Stimulated activated memory B cell treated with anti-CD40 and anti-IgM and Interleukin-4, amounts not matched to agents 10 μg/mL and 1 μg/mL and 100 μg/mL, for 72 hours (primary cell): ENCODE results near the gene SERINC2.
"Not testable (repeated sequence)": the region's sequence is repeated elsewhere in the genome, so short reads cannot be mapped to it uniquely, and the experiment has no call there.

Experiments
- ATAC-seq: fragments of 150-1000 bp; cut with Tn5 transposase; 2 replicates; pipeline ENCODE4 v1.10.0; 2021
- H3K27ac Mint-ChIP-seq: one replicate; pipeline ENCODE4 v1.8.0; 2022; ENCODE audit warnings: mild to moderate bottlenecking, mixed read lengths
- H3K27me3 Mint-ChIP-seq: one replicate; pipeline ENCODE4 v1.8.0; 2022; ENCODE audit warnings: mixed read lengths
- H3K36me3 Mint-ChIP-seq: one replicate; pipeline ENCODE4 v1.8.0; 2022; ENCODE audit warnings: mixed read lengths
- H3K4me1 Mint-ChIP-seq: one replicate; pipeline ENCODE4 v1.8.0; 2022; ENCODE audit warnings: mixed read lengths
- H3K4me3 Mint-ChIP-seq: one replicate; pipeline ENCODE4 v1.8.0; 2022; ENCODE audit warnings: mild to moderate bottlenecking, moderate library complexity, mixed read lengths
- H3K9me3 Mint-ChIP-seq: one replicate; pipeline ENCODE4 v1.8.0; 2022; ENCODE audit warnings: mixed read lengths

The SERINC2 gene

GRCh38 chr1:31377364-31377863 is 35.6 kb upstream of the SERINC2 start:
- no peak overlapping the region for H3K27ac Mint-ChIP-seq
- no peaks in the 10 kb centered on the region for H3K36me3 Mint-ChIP-seq
- no peak for ATAC-seq
- H3K4me1 Mint-ChIP-seq = peaks cover 17% of the 10 kb centered on the region
- no peaks in the 10 kb centered on the region for H3K9me3 Mint-ChIP-seq
- peaks cover 72% of the 10 kb centered on the region for H3K27me3 Mint-ChIP-seq
- H3K4me3 Mint-ChIP-seq = no peak overlapping the region

- no peak for ATAC-seq
- Mint-ChIP-seq H3K4me3 (no peak overlapping the region), H3K9me3 (no peaks in the 10 kb centered on the region), H3K27ac (no peak overlapping the region), H3K36me3 (no peaks in the 10 kb centered on the region), H3K4me1 (peaks cover 11% of the 10 kb centered on the region), H3K27me3 (peaks cover 71% of the 10 kb centered on the region)
Measured at GRCh38 chr1:31378001-31378400, 35.0 kb upstream of the SERINC2 start.

DNA sequence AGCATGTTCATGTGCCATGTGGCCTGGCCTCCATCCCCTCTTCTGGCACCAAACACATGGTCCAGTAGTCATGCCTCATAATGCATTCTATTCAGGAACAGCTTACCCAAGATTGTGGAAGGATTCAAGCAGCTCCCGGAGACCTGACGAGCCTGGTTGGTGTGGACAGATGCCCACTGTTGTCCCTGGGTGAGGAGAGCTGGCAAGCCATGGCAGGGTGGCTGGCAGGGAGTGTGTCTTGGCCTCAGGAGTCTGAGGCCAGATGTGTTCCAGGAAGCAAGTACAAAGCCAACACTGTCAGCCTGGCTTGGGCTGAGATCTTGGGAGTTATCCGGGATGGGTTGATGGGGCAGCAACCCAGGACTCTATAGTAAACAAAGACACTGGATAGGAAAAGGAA is 32.8 kb upstream of the SERINC2 start:
- Mint-ChIP-seq H3K36me3 (no peaks in the 10 kb centered on the region), H3K4me1 (no peaks in the 10 kb centered on the region), H3K27me3 (peaks cover 70% of the 10 kb centered on the region), H3K4me3 (no peak overlapping the region), H3K27ac (no peak overlapping the region), H3K9me3 (no peaks in the 10 kb centered on the region)
- ATAC-seq = no peak

DNA sequence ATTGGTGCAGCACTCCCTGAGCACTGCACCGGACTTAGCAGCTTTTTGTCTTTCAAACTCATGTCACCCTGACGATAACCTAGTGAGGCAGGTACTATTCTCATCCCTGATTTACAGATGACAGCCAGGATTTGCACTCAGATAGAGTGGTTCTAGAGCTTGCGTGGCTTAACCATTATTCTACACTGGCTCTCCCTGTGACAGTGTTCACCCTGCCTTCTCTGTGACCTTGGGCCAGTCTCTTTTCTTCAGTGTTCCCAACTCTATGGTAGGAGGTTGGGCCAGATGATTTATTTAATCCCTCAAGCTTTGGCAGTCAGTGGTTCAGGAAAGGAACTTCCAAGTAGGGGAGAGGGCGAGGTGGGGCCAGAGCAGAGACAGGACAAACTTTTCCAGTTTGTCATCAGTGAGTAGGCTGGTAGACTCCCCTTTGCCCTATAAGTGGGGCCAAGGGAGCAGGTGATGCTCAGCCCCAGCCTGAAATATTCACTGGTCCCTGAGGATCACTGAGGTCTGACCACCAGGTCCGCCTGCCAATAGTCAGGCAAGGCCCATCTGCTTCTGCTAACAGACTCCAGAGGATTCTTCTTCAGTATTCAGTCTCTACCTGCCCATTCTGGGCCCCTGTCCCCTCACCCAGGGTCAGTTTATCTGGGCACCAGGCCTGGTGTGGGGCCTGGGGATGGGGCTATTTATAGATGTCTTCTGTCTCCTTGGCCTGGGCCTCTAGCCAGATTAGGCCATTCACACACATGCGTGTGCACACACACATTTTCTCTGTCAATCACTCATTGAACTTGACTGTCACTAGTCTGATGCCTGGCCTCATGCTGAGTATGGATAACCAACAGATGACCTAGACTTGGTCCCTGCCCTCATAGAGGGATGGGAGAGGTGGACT is 31.4 kb upstream of the SERINC2 start:
- Mint-ChIP-seq H3K4me3 (no peak overlapping the region), H3K9me3 (no peaks in the 10 kb centered on the region), H3K36me3 (no peaks in the 10 kb centered on the region), H3K4me1 (no peaks in the 10 kb centered on the region), H3K27ac (no peak overlapping the region), H3K27me3 (peaks cover 76% of the 10 kb centered on the region)
- ATAC-seq = no peak

- Mint-ChIP-seq H3K36me3 (no peaks in the 10 kb centered on the region), H3K27me3 (peaks cover 81% of the 10 kb centered on the region), H3K27ac (no peak overlapping the region), H3K9me3 (no peaks in the 10 kb centered on the region), H3K4me1 (no peaks in the 10 kb centered on the region), H3K4me3 (no peak overlapping the region)
- no peak for ATAC-seq
Measured at GRCh38 chr1:31382379-31382989, 30.5 kb upstream of the SERINC2 start.

- no peaks in the 10 kb centered on the region for H3K9me3 Mint-ChIP-seq
Measured at GRCh38 chr1:31383967-31384366, 29.0 kb upstream of the SERINC2 start.

DNA sequence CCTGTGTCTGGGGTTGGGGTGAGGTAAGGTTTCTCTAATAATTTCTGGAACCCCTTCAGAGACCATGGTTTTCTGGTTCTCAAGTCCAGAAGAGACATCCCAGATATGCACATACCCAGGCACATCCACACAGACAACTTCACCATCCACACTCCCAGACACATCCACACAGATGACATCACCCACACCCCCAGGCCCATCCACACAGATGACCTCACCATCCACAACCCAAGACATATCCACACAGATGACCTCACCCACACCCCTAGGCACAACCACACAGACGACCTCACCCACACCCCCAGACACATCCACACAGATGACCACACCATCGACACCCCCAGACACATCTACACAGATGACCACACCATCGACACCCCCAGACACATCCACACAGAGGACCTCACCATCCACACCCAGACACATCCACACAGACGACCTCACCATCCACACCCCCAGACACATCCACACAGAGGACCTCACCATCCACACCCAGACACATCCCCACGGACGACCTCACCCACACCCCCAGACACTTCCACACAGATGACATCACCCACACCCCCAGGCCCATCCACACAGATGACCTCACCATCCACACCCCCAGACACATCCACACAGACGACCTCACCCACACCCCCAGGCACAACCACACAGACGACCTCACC is 26.3 kb upstream of the SERINC2 start:
- peaks cover 52% of the 10 kb centered on the region for H3K27me3 Mint-ChIP-seq
- H3K4me1 Mint-ChIP-seq, H3K27ac Mint-ChIP-seq, H3K9me3 Mint-ChIP-seq, H3K36me3 Mint-ChIP-seq, H3K4me3 Mint-ChIP-seq, ATAC-seq: not testable (repeated sequence)

More at GRCh38 chr1:31383967-31384366, 29.0 kb upstream of the SERINC2 start:
- H3K36me3 Mint-ChIP-seq = no peaks in the 10 kb centered on the region
- no peak for ATAC-seq
- H3K4me3 Mint-ChIP-seq = no peak overlapping the region
- H3K27ac Mint-ChIP-seq = no peak overlapping the region
- H3K27me3 Mint-ChIP-seq = peaks cover 77% of the 10 kb centered on the region
- H3K4me1 Mint-ChIP-seq = no peaks in the 10 kb centered on the region

DNA sequence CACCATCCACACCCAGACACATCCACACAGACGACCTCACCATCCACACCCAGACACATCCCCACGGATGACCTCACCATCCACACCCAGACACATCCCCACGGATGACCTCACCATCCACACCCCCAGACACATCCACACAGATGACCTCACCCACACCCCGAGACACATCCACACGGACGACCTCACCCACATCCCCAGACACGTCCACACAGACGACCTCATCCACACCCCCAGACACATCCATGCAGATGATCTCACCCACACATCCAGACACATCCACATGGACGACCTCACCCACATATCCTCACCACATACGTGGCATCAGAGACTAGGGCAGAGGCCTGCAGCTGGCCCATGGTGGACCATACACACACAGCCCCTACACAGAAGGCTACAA is 25.4 kb upstream of the SERINC2 start:
- H3K4me1 Mint-ChIP-seq = no peaks in the 10 kb centered on the region
- no peak overlapping the region for H3K4me3 Mint-ChIP-seq
- no peaks in the 10 kb centered on the region for H3K9me3 Mint-ChIP-seq
- H3K27ac Mint-ChIP-seq = no peak overlapping the region
- peaks cover 43% of the 10 kb centered on the region for H3K27me3 Mint-ChIP-seq
- no peak for ATAC-seq
- no peaks in the 10 kb centered on the region for H3K36me3 Mint-ChIP-seq

GRCh38 chr1:31389616-31390015 is 23.4 kb upstream of the SERINC2 start:
- Mint-ChIP-seq H3K4me1 (peaks cover 5% of the 10 kb centered on the region), H3K36me3 (no peaks in the 10 kb centered on the region), H3K27ac (no peak overlapping the region), H3K27me3 (peaks cover 28% of the 10 kb centered on the region), H3K4me3 (no peak overlapping the region), H3K9me3 (no peaks in the 10 kb centered on the region)
- no peak for ATAC-seq

DNA sequence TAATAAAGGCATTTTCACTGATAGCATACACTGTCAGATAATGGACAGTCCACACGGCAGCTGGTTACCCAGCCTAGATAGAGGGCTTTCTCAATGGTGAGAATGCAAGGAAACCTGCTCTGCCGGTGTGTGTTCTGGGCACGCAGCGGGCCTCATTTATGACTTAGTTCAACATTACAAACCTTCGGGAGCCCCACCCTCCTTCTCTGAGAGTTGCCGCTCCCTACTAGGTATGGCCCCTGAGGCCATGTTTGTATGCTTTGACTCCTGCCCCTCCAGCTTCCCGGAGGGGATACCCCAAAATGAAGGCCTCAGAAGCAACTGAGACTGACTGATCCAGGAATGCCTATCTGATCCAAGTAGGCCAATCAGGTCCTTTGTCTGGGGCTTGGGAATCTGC is 22.9 kb upstream of the SERINC2 start:
- H3K9me3 Mint-ChIP-seq = no peaks in the 10 kb centered on the region
- peaks cover 28% of the 10 kb centered on the region for H3K27me3 Mint-ChIP-seq
- peaks cover 9% of the 10 kb centered on the region for H3K4me1 Mint-ChIP-seq
- no peaks in the 10 kb centered on the region for H3K36me3 Mint-ChIP-seq
- H3K4me3 Mint-ChIP-seq = no peak overlapping the region
- no peak overlapping the region for H3K27ac Mint-ChIP-seq
- ATAC-seq = no peak

- no peaks in the 10 kb centered on the region for H3K9me3 Mint-ChIP-seq
- no peaks in the 10 kb centered on the region for H3K36me3 Mint-ChIP-seq
- peaks cover 13% of the 10 kb centered on the region for H3K4me1 Mint-ChIP-seq
- no peak overlapping the region for H3K4me3 Mint-ChIP-seq
- ATAC-seq = no peak
- H3K27ac Mint-ChIP-seq = no peak overlapping the region
- no peaks in the 10 kb centered on the region for H3K27me3 Mint-ChIP-seq
Measured at GRCh38 chr1:31393463-31393862, 19.6 kb upstream of the SERINC2 start.

DNA sequence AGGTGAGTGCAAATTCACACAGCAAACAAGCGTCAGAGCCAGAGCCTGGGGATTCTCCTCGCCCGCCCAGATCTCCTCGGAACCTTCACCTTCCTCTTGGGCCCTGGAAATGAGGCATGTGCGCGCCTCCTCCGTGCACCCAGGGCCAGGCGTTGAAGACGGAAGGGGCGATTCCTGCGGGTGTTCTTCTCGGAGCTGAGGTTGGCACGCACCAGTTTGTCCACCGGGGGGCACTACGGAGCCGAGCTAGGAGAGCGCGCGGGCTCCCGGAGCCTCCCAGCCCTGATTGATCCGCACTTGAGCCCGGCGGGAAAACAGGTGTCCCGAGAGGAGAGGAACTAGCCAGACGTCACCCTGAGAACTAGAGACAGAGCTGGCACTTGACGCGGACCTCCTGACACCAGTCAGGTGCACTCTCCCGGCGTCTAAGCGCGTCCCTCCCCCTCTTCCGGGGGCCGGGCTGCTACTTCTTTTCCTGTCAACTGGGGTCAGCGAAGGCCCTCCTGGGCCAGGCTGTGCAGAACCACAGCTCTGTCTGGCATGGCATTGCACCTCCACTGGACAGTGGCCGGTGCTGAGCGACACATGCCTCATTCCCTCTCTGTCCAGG is 18.3 kb upstream of the SERINC2 start:
- peak; percentile 90 for ATAC-seq
- Mint-ChIP-seq H3K27me3 (no peaks in the 10 kb centered on the region), H3K9me3 (no peaks in the 10 kb centered on the region), H3K27ac (peak overlapping the region; percentile 45), H3K4me1 (peaks cover 13% of the 10 kb centered on the region), H3K36me3 (no peaks in the 10 kb centered on the region), H3K4me3 (peak overlapping the region; percentile 81)

DNA sequence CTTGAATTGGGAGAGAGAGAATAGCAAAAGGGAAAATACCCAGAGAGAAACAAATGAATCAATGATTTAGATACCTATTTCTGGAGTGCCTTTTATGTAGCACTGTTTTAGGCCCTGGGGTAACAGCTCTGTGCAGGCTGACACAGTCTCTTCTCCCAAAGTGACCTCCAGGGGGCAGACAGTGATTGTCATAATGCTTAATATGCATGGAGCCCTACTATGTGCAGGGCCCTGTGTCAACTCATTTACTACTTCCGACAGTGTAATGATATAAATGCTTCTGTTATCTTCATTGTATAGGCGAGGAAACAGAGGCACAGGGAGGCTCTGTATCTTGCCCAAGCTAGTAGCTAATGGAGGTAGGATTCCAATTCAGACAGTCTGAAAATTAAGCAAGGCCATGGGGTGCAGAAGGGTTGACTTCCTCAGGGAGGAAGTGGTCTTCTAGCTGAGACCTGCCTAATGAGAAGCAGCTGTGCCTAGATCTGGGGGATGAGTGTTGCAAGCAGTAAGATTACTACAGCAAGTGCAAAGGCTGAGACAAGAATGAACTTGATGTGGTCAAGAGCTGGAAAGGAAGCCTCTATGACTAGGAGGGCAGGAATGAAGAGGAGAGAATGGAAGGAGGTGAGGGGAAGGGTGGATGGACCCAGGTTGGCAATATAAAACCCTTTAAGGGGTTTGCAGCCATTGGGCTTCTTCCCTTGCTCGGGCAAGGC is 16.2 kb upstream of the SERINC2 start:
- H3K4me3 Mint-ChIP-seq = no peak overlapping the region
- ATAC-seq = no peak

DNA sequence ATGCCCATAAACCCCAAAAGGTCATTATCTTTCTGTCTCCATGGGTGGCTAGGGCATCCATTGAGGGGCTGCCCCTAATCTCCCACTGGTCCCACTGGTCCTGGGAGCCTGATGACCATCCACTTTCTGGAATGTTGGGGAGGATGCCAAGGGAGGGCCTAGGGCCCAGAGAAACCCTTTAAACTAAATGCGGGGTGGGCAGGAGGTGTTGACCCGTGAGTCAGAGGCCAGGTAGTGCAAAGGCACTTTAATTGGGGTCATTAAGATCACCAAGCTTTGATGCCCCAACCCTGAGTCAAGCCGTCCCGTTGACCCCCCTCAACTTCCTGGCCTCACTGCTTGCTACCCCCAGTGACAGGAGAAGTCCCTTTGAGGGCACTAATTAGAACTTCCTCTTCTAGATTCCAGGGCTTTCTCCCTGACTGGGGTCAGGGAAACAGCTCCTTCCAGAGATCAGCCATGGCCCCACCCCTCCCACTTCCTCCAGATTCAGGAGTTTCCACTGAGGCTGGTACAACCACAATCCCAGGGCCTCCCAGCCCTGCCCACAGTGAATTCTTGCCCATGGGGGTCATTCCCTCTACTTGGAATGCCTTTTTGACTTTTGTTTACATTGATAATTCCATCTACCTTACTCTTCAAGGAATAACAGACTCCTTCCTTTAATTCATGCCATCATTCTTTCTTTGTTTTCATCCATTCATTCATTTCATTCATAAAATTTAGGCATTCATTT is 15.5 kb upstream of the SERINC2 start:
- H3K27ac Mint-ChIP-seq = no peak overlapping the region
- ATAC-seq = no peak
- H3K36me3 Mint-ChIP-seq = no peaks in the 10 kb centered on the region
- peaks cover 19% of the 10 kb centered on the region for H3K4me1 Mint-ChIP-seq
- H3K4me3 Mint-ChIP-seq = no peak overlapping the region
- H3K9me3 Mint-ChIP-seq = no peaks in the 10 kb centered on the region
- no peaks in the 10 kb centered on the region for H3K27me3 Mint-ChIP-seq

More for the DNA sequence above, 16.2 kb upstream of the SERINC2 start:
- Mint-ChIP-seq H3K36me3 (no peaks in the 10 kb centered on the region), H3K27ac (no peak overlapping the region), H3K27me3 (no peaks in the 10 kb centered on the region), H3K4me1 (peaks cover 19% of the 10 kb centered on the region), H3K9me3 (no peaks in the 10 kb centered on the region)
